ENCODE results near the gene FRRS1L.

Gene FRRS1L, protein sequence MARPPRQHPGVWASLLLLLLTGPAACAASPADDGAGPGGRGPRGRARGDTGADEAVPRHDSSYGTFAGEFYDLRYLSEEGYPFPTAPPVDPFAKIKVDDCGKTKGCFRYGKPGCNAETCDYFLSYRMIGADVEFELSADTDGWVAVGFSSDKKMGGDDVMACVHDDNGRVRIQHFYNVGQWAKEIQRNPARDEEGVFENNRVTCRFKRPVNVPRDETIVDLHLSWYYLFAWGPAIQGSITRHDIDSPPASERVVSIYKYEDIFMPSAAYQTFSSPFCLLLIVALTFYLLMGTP

GRCh38 chr9:109166771-109167601 lies at the start of gene FRRS1L:
Gene FRRS1L, minus strand, starts transcription at chr9:109167249. Its CDS starts 111 bp downstream, at chr9:109167138.
- no peak for DNase-seq

GRCh38 chr9:109214414-109214813 lies 47.4 kb upstream of the FRRS1L start:
- DNase-seq = no peak

DNA sequence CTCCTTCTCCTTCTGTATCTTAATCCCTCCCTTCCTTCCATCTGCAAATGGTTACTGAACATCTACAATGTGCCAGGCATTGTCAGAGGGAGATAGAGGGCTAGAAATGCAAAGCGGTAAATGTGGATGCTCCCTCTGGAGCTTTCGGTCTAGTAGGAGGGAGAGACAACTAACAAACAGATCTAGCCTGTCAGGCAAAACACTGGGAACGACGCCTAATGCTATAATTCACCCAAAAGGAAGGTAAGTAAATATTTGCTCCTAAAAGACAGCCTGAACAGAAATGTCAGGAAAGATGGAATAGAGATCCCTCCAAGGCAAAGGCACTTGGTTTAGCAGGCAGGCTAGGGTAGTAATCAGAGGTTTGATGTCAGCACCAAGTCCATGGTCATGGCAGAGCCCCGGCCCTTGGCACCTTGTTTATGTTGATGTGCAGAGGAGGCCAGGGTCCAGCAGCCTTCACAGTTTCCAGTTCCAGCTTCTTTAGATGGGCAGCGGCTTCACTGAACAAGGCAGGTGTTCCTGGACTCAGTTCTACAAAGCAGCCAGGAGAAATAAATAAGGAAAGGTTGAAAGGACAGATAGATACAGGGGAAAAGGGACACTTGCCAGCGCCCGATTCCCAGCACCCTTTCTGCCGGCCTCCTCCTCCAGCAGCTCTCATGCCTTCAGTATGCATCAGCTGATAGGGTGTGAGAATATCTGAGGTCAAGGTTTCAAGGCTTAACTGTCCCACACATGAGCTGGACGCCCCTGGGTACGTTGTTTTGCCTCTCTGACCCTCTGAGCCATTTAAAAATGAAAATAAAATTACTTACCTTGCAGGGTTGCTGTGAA lies 46.5 kb upstream of the FRRS1L start:
- no peak for DNase-seq

- DNase-seq = no peak
These were observed 45.7 kb upstream of the FRRS1L start for GRCh38 chr9:109212768-109213167.

DNA sequence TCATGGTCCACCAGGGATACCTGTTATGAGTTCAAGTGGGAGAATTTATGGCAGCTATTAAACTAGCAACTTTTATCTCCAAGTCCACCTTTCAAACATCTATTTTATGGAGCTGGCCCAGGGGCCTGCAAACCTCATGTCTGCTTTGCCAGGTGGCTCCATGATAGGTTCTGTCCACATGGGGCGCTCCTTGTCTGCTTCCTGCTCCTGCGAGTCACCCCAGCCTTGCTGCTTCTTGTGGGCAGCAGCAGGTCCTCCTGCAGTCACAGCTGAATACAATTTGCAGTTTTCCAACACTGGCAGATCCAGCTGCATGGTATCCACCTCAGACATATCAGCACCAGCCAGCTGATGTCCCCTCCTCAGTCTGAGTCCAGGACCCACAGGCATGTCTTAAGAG lies 39.6 kb upstream of the FRRS1L start:
- DNase-seq = no peak

DNA sequence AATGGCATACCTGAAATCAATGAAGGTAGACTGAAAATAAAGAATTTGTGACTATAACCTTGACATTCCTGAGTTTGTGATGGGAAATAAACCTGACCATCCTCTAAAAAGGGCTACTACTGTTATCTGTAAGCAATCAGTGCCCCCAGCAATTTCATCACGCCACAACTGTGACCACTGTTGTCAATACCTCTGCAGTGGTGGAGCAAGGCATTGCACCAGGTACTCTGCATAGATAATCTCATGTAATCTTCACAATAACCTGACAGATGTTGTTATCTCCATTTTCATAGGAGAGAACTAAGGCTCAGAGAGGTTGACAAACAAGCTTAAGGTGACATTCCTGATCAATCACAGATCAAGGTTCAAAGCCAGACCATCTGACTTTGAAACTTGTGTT lies 38.5 kb upstream of the FRRS1L start:
- DNase-seq = no peak

DNA sequence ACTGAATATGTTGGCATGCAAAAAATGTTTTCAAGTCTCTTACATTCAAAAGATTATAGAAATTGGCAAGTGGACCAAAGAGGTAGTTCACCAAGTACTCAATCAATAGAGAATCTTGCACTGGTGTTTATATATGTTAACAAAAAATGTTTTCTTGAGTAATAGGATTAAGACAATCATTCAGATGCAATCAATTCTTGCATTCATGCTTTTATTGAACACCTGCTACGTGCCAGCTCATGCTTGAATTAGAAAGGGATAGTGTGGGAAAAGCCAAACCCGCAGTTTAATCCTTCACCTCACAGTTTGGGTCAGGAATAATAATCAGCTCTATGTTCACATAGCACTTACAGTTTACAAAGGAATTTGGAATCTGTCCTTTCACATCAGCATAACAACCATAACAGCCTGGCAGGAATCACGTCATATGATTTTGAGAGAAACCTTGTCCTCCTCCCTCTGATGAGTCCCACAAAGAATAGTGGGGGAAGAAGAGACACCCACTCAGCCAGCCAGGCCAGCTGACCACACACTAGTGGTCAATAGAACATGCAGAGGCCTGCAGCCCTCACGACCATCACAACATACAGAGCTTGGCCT lies 36.8 kb upstream of the FRRS1L start:
- no peak for DNase-seq

GRCh38 chr9:109199676-109200075 lies 32.6 kb upstream of the FRRS1L start:
- no peak for DNase-seq

DNA sequence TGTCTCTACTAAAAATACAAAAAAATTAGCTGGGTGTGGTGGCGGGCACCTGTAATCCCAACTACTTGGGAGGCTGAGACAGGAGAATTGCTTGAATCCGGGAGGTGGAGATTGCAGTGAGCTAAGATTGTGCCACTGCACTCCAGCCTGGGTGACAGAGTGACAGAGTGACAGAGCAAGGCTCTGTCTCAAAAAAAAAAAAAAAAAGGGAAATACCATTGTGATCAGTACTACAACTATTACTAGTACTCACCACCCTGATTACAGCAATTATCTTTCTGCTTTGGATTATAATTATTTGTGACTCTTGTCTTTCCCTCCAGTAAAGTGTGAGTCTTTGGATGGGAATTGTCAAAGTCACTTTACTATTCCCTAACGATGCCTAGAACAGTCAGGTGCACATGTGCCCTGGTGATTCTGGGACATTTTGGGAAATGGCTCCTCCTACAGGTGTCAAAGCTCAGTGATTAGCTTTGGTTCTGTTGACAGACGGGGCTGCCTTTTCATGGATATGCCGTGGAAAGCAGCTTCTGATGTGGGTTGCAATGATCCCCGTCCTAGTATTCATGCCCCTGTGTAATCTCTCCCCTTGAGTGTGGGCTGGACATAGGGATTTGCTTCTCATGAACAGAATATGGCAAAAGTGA lies 31.8 kb upstream of the FRRS1L start:
- peak; percentile 11 for DNase-seq

DNA sequence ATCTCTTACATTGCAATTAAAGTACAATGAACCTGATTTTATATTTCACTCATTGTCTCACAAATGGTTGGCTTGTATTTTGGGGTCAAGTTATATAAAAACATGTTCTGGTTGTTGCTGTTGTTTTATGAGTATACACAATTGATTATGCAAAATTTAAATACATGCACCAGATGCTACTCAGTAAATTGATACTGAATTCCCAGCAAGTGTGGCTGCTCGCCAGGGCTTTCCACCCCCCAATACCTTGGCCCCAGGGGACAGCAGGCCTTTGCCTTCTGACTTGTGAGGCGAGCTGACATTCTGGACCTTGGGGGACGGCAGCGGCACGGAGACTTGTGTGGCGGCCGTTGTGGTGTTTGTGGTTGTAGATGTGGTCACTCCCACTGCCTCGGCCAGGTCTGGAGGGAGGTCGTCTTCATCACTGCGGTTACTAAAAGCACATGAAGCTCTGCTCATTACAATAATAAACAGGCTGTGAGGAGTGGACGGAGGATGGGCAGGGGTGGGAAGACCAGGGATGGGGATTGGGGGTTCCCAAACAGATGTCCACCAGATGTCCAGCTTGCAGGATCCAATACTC lies 27.0 kb upstream of the FRRS1L start:
- DNase-seq = no peak

DNA sequence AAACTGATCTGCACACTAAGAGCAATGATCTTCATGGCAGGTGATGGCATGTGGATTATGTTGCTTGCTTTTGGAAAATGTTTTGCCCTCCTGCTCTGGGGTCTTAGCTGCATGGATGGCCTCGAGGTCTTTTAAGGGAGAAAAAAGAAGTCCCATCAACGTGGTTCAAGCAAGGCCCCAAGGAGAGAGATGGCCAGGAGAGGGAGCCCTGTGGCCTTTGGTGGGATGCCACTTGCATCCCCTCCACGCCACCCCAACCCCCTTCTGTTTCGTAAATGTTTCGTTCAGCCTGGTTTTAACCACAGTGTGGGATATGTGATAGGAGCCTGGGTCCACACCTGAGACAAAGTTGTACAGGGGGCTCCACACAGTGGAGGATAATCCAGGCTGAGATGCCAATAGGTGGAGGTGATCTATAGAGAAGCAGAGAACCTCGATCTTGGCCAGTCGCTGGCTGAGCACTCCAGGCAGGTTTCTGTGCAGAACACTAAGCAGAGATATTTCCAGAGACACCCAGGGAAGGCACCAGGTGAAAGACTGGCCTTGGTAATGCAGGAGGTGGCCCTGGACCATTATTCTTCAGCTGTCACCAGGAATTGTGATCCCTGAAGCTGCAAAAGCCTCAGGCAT lies 25.8 kb upstream of the FRRS1L start:
- no peak for DNase-seq

GRCh38 chr9:109191746-109192145 lies 24.7 kb upstream of the FRRS1L start:
- DNase-seq = no peak

GRCh38 chr9:109190151-109190550 lies 23.1 kb upstream of the FRRS1L start:
- no peak for DNase-seq

GRCh38 chr9:109186857-109187520 lies 19.9 kb upstream of the FRRS1L start:
- DNase-seq = no peak

DNA sequence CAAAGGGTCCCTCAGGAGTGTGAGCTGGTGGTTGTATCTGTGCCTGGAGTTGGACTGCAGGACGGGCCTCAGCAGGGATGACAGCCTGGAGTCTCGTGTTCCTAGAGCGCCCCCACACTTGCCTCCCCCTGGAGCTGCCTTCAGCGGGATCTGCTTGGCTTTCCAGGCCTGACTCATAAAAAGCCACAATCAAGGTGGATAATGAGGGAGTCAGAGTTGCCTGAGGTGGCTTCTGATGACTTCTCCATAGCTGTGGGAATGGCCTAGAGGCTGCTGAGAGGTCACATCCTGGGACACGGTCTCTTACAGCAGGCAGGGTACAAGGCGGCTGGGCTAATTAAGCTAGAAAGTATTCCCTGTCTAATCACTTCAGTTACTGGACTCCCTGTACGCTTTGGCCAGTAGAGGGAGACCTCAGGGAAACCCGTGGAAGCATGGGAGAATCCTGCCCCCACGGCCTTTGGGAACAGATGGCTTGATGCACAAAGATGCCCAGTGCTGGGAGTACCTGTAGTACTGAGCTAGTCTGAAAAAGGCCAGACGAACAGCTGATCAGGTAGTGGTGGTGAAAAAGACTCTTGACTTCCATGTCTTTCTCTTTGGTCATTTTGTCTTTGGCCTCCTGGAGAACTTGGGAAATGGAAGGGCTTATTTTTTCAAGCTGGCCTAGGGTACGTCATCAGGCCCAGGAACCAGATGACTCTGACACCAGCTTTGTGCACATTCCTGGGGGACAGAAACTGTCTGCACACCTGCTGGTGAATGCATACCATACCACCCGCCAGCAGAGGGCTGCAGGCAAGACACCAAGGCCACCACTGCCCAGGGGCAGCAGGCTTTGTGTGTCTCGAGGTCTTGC lies 16.1 kb upstream of the FRRS1L start:
- DNase-seq = peak; percentile 29

DNA sequence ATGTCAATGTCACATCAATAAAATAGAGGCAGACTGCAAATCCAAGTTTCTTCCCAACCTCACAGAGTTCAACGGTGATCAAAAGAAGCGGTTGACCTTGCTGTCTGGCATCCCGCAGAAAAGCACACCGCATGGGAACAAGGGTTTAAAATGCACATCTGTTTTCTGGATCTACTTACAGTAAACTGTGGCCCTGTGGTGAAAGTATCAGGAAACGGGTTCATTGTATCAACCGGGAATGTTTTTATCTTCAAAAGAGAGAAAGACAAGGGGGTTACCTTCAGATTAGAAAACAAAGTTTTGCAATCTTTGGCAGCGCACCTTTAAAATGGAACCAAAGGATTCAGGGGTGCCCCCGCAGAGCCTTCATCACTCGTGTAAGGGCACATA lies 15.5 kb upstream of the FRRS1L start:
- no peak for DNase-seq

DNA sequence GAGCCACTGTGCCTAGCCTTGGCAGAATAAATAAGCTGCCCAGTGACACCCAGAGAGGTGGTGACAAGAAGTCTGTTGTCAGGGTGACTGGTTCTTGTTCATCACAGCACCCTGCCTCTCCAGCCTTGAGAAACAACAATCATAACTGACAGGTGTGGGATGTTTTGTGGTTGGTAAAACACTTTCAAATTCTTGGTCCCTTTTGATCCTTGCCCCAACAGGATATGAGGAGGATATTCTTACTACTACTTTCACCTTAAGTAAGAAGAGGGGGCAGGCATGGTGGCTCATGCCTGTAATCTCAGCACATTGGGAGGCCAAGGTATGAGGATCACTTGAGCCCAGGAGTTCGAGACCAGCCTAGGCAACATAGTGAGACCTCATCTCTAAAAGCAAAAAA lies 14.2 kb upstream of the FRRS1L start:
- DNase-seq = peak; percentile 74

DNA sequence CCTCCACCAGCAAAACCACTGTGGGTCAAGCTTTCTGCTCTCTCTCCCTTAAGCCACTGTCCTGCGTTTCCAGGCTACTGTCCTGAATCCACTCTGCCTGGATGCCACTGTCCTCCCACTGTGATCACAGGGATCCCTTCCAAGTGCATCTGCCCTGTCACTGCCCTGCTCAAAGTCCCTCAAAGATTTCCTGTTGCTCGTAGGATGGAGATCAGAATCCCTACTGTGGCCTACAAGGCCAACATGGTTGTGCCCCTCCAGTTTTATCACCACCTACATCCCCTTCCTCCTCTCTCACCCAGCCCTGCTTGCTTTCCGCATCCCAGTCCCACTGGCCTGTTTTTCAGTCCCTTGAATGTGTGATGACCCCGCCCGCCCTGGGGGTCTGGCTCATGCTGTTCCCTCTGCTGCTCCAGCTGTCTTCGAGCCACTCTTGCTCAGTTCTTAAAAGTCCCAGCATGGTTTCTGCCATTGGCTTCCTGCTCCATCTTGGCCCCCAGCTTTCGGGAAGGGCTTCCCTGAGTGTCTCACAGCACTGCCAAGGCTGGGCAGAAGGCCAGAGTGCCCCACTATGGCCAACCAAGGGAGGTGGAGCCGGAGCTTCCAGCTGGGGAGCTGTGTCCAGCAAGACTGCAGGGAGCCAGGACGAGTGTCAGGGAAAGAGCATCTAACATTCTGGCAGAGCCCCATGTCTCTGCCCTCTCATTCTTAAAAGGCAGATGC lies 12.9 kb upstream of the FRRS1L start:
- no peak for DNase-seq

DNA sequence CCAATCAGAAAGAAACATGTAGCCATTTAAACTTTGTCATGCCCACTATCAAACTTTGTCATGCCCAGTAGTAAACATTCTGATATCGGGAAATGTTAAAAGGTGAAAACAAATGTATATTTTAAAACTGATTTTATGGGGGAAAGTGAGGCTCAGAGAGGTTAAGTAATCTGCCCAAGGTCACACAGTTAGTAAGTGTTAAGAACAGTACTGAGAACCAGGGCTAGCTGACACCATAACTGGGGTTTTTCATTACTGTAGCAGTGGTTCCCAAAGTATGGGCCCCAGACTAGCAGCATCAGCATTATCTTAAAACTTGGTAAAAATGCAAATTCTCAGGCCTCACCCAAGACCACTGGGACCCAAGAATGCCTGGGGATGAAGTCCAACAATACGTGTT lies 9.9 kb upstream of the FRRS1L start:
- no peak for DNase-seq

All from activated CD4-positive, alpha-beta T cell treated with anti-CD3 and anti-CD28 coated beads, Interleukin-2, Interleukin-6, amounts not matched to agents 100 ng/mL and 50 ng/mL, durations not matched to agents 16 hours and 8 hours (primary cell).